Femur (tissue), 1 donor: ENCODE results near the gene KIF3A.

Experiments
- DNase-seq: peaks from one replicate; pipeline ENCODE4 v3.0.0-alpha.2; 2017

Gene KIF3A

DNA sequence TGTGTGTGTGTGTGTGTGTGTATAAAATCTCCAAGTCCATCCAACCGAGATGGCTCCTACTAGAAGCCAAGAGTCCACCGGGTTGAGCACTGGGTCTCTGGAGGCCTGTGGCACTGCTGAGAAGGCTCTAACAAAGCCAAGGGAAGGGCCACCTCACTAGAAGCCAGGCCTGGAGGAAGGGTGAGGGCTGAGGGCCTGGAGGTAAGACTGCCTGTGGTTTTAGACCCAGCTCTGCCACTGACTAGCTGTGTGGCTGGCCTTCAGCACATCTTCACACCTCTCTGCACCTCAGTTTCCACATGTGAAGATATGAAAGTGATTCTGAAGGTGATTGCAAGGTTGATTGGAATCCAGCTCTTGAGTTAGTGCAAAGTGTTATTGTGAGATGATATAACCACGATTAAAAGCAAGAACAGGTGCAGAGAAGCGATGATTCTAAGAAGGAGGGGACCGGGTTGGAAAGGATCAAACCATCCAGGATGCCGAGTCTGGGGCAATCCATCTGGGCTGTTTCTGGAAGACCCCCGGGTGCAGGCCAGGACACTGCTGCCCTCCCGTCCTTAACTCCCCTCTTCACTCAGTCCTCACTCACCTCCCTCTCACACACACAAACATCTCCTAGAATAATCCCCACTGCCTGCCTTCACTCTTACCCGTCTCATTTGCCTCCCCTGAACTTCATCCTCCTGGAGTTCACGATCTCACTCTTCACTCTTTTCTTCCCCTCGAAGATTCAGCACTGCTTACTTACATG lies 61.2 kb downstream of the KIF3A start:
- DNase-seq = no peak

- no peak for DNase-seq
Measured at GRCh38 chr5:132674671-132675506, 62.5 kb downstream of the KIF3A start.

DNA sequence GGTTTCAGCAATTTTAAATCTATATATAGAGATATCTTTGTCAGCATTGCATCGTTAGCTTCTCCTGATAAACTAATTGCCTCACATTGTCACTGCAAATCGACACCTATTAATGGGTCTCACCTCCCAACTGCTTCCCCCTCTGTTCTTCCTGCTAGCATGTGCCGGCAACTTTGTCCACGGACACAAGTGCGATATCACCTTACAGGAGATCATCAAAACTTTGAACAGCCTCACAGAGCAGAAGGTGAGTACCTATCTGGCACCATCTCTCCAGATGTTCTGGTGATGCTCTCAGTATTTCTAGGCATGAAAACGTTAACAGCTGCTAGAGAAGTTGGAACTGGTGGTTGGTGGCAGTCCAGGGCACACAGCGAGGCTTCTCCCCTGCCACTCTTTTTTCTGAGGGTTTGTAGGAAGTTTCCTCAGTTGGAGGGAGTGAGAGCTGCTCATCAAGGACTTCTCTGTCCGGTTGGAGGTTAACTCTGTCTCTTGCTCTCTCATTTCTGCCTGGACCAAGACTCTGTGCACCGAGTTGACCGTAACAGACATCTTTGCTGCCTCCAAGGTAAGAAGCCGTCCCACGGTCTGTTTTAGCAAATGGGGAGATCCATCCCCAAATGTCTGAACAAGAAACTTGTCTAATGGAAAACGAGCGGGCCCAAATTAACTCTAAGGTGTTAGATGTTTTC lies 63.3 kb downstream of the KIF3A start, which contains the start of gene IL4:
Gene IL4, plus strand, starts transcription at position 51 of the 692 bp plus-strand sequence. Its CDS starts 62 bp downstream, at position 113.
- DNase-seq = no peak

DNA sequence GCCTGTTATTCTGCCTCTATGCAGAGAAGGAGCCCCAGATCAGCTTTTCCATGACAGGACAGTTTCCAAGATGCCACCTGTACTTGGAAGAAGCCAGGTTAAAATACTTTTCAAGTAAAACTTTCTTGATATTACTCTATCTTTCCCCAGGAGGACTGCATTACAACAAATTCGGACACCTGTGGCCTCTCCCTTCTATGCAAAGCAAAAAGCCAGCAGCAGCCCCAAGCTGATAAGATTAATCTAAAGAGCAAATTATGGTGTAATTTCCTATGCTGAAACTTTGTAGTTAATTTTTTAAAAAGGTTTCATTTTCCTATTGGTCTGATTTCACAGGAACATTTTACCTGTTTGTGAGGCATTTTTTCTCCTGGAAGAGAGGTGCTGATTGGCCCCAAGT lies 63.9 kb downstream of the KIF3A start:
- no peak for DNase-seq

DNA sequence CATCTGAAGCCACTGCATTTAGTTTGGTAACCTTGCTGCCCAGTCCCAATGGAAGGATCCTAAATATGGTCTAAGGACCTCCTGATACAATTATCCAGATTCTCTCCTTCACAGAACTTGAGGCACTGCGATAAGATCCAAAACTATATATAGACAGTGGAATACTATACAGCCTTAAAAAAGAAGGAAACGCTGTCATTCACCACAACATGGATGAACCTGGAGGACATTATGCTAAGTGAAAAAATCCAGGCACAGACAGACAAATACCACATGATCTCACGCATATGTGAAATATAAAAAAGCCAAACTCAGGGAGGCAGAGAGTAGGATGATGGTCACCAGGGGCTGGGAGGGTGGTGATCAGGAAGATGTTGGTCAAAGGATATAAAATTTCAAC lies 66.3 kb downstream of the KIF3A start:
- DNase-seq = no peak

- DNase-seq = no peak
Measured at GRCh38 chr5:132669966-132670882, 67.1 kb downstream of the KIF3A start.

DNA sequence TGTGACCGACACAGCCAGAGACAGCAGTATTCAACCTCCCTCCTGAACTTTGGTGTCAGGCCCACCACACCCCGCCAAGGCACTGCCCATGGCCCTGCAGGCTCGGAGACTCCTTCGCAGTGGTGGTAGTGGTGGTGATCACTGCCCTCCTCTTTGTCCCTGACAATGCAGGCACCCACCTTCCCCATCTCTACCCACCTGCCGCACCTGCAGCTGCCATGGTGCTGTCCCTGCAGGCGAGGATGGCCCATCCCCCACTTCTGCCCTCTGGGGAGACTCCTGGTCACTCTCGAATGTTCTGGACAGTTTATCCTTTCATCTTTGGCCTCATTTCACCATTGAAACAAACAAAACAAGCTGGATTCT lies 67.9 kb downstream of the KIF3A start:
- no peak for DNase-seq

DNA sequence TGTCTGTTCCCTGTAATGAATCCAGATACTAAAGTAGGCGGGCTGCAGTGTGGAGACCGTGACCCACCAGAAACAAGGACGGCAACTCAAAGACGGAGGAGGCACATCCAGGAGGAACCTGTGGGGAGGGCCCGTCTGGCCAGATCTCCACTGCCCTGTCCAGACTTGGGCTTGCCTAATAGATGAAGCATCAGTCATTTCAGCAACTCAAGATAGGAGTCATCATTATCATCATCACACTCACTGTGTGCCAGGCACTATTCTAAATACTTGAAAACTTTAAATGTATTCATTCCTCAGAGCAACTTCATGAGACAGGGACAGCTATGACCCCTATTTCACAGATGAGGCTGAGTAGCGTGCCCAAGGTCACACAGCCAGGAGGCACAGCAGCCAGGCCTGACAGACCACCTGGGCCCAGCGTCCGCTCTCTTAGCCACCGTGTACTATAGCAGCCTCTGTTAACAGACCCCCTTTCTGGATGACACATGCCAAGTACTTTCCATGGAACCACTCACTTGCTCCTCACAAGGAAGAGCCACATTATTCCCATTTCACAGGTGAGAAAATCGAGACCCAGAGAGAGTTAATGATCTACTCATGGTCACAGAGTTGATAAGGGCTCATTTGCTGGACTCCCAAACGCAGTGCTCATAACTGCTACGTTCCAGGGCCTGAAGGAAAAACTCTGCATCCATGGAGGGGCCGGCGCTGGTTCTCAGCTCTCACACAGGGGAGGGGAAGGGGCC lies 68.5 kb downstream of the KIF3A start:
- no peak for DNase-seq

DNA sequence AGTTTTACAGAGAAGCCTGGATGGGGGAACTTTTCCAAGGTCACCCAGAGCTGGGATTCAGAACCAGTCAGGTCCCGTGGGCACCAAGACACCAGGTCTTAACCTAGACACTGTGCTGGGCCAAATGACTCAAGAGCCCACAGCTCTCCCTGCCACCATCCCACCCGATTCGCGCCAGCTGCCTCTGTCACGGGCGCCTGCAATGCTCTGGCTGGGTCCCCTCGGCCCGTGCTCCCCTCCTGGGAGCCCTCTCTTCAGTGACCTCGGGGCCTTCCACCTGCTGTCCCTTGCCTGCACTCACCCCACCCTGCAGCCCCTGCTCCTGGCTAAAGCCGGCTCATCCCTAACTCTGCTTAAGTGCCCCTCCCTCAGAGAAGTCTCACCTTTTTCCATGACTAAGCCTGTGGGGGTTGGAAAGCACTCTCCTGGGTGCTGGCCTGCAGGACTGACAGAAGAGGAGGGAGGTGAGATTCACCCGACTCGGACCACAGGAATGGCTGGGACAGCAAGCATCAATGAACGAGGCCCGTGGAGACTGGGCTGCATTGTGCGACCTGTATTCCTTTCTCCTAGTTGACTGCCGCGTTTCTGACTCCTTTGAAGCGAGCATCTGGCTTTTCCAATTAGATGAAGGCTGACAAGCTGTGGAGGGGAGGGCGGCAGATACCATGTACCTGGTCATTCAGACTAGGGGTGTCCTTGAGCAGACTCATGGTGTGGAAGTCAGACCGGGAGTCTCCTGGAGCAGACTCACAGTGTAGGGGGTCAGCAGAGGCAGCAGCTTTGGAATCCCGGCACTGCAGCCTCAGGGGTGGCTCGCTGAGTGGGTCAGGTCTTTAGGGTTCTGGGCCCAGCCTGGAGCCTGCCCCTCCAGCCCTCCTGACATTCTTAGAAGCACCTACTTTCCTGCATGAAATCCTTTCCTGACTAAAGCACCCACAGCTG lies 69.3 kb downstream of the KIF3A start:
- no peak for DNase-seq

DNA sequence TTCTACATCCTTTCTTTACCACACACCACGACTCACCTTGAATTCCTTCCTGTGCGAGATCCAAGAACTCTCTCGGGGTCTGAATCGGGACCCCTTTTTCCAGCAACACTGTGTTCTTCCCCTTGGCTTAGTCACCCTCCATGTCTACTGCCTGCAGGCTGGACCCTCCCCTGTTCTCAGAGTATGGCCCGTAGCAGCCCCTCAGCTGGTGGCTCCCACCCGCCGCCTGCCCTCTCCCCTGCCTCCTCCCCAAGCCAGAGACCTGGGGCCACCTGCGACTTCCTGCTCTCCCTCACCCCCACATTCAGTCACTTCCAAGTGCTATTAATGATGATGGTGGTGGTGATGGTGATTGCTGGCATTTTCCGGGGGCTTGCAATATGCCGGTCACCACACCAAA lies 70.0 kb downstream of the KIF3A start:
- no peak for DNase-seq

DNA sequence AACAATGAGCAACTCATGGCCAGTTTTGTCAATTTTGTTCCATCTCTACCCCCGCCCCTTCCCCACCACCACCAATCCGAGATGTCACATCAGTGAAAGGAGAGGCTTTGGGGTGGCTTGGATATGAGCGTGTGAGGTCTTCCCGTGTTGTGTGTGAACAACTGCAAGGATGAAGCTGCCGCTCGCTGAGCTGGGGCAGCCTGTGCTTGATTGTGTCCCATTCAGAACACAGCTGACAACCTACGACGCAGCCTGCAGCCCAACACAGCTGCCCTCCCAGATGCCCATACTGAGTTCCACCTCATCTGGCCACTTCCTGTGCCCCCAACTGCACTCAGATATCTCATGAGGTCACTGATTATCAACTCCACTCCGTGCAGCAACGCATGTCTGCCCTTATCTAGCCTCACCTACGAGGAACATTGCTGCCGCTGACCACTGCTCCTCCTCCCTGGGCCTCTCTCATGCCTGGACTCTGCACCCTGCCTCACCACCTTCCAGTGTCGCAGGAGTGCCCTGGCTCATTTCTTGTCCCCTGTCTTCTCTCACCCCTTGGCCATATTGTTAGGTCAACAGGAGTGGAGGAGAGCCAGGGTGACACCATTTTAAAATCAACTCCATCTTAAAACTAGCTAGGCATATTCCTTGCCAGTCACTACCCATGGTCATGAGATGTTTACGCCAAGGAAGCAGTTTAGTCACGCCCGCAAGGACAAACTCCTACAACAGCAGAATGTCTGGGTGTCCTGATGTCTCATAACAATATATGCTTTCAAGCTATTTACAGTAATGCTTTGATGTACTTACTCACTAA lies 70.8 kb downstream of the KIF3A start:
- no peak for DNase-seq

- DNase-seq = no peak
Measured at GRCh38 chr5:132665574-132666080, 71.7 kb downstream of the KIF3A start.

- no peak for DNase-seq
Measured at GRCh38 chr5:132664696-132665209, 72.6 kb downstream of the KIF3A start.

- DNase-seq = peak; percentile 58
Measured at GRCh38 chr5:132663771-132664695, 73.3 kb downstream of the KIF3A start.

GRCh38 chr5:132662925-132663770 lies 74.2 kb downstream of the KIF3A start:
- DNase-seq = no peak

- no peak for DNase-seq
Measured at GRCh38 chr5:132662004-132662401, 75.3 kb downstream of the KIF3A start.
